Vagina (tissue), 2 donors: ENCODE measurements around the gene SSTR5.

Experiments used
- POLR2AphosphoS5 ChIP-seq, 2 donors: sonication (generic); formaldehyde crosslinking; IDR thresholded peaks; one replicate each; pipeline ENCODE4 v1.9.0; 2017; ENCODE audit warnings: antibody characterized with exemption in 2 of 2, mild to moderate bottlenecking in 2 of 2, low read depth in 1 of 2; ENCODE audit not compliant: insufficient read depth in 1 of 2
- TF ChIP-seq, protein P1 (sequence below), 3 experiments: fragments of 450-650 bp in 2 of 3; fragments of 200-600 bp in 1 of 3; sonication (generic) in 1 of 3; IDR thresholded peaks; one replicate each; pipeline ENCODE4 v1.5.1; 2017 to 2019; ENCODE audit warnings: antibody characterized with exemption in 3 of 3, mild to moderate bottlenecking in 2 of 3, moderate library complexity in 2 of 3

DNA sequence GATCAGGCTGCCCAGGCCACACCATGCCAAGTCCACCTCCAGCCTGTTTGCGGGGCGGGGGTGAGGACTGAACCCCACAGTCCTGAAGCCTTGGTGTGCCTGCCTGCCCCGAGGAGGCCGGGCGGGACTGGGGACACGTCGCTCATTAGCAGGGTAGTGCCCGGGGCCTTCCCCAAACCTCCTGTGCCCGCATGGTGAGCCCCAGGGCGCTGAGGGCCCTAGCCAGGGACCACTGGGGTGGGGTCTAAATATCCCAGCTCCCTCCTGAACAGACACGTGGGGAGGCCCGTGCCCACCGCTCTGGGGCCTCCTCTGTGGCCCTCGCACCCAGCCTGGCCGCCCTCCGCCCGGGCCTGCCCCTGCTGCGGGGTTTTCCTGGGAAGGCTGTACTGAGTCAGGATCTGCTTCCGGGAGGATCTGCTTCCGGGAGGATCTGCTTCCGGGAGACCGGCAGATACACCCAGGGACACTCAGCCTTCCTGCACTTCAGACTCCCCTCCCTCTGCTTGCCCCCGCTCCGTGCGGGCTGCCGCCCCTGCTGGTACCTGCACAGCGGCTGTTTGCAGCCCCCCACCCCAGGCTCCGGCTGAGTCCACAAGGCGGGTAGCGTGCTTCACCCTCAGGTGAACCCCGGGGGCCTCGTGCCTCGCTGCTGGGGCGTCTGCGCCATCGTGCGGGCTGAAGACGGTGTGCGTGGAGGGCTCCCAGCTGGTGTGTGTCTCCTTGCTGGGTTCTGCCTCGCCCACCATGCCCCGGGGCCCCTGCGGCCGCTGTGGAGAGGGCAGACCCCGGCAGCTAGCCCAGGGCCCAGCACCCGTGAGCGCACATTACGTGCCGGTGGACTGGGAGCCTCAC lies 56.8 kb downstream of the SSTR5 start:
- TF ChIP-seq, protein P1, sequence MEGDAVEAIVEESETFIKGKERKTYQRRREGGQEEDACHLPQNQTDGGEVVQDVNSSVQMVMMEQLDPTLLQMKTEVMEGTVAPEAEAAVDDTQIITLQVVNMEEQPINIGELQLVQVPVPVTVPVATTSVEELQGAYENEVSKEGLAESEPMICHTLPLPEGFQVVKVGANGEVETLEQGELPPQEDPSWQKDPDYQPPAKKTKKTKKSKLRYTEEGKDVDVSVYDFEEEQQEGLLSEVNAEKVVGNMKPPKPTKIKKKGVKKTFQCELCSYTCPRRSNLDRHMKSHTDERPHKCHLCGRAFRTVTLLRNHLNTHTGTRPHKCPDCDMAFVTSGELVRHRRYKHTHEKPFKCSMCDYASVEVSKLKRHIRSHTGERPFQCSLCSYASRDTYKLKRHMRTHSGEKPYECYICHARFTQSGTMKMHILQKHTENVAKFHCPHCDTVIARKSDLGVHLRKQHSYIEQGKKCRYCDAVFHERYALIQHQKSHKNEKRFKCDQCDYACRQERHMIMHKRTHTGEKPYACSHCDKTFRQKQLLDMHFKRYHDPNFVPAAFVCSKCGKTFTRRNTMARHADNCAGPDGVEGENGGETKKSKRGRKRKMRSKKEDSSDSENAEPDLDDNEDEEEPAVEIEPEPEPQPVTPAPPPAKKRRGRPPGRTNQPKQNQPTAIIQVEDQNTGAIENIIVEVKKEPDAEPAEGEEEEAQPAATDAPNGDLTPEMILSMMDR (IDR thresholded peaks at IDR 0.05) = no peak
- no peak for TF ChIP-seq POLR2AphosphoS5 (IDR thresholded peaks at IDR 0.05; ENCODE audit: insufficient read depth in 1 of 2, low read depth in 1 of 2)
